A549 treated with AZD2906 at 1 μM for 4 hours (cell line): ENCODE results near the gene LARP4B. TPM values are rescaled to one million over a fixed set of nuclear protein-coding genes. Genes with fewer than 3 reads are reported as not detected.

ENCODE experiments used
- total RNA-seq: library from RNA; stranded (reverse); fragments of 200-300 nt; extraction: Qiagen RNA extraction; gene quantifications from 5 replicates; pipeline ENCODE4 v1.2.3, GENCODE V29; 2022

LARP4B gene
- total RNA-seq: 33.1 to 41.4 TPM (median 36.1 TPM) in 5 replicates

GRCh38 chr10:931326-932318 is at the start of gene LARP4B:
LARP4B (minus strand) TSS chr10:931705; CDS start chr10:885721, 45,984 bp downstream.

Other genes with a start within 250 kb of the LARP4B start
- 9.9 to 13.7 TPM (median 13.6 TPM) in 5 replicates for gene DIP2C, start 242.0 kb downstream of the LARP4B start, total RNA-seq
- 94.1 to 128 TPM (median 96.1 TPM) in 5 replicates for gene GTPBP4, start 56.7 kb upstream of the LARP4B start, total RNA-seq
- gene IDI2, start 94.2 kb upstream of the LARP4B start, total RNA-seq: 0.05 to 0.10 TPM (median 0.09 TPM) in 3 of 5 replicates, not detected in the others
- 31.1 to 35.4 TPM (median 34.4 TPM) in 5 replicates for gene IDI1, start 117.4 kb upstream of the LARP4B start, total RNA-seq
- gene WDR37, start 124.7 kb upstream of the LARP4B start, total RNA-seq: 8.0 to 9.2 TPM (median 8.5 TPM) in 5 replicates